Measurements from ENCODE around the gene LARP4.

GRCh38 chr12:50488801-50489200 lies 88.1 kb downstream of the LARP4 start:
- TF ChIP-seq EZH2phosphoT487 (IDR thresholded peaks at IDR 0.05; ENCODE audit: borderline replicate concordance, low read depth, low read length) (no peak), CTCF (conservative IDR thresholded peaks at IDR 0.05; ENCODE audit: low read length) (no peak)
